A549 (cell line): ENCODE measurements around the gene TTN. TPM values are rescaled to one million over a fixed set of nuclear protein-coding genes. Genes with fewer than 3 reads are reported as not detected.

Experiments
- ATAC-seq, 2 experiments: fragments of 200-7000 bp in 1 of 2; fragments of >200 bp in 1 of 2; cut with Nextera tagmentation in 1 of 2; cut with Tn5 transposase in 1 of 2; 3 replicates each; pipeline versions ENCODE4 v1.8.0 to v1.9.1; 2018 to 2020; ENCODE audit warnings: mild to moderate bottlenecking in 1 of 2, moderate library complexity in 1 of 2
- CTCF ChIA-PET: fragments of 300-600 bp; sonication (Branson Sonifier 250); formaldehyde crosslinking; extraction: SDS; loops from one replicate; lab custom pipeline; 2021; ENCODE audit warnings: antibody characterized with exemption, inconsistent platforms; lab: Yijun Ruan, JAX
- POLR2A ChIA-PET: fragments of 350-600 bp; formaldehyde crosslinking; extraction: SDS; loops from one replicate; lab custom pipeline; 2021; ENCODE audit warnings: antibody characterized with exemption, inconsistent platforms; lab: Yijun Ruan, JAX
- DNase-seq, 2 experiments: peaks; one replicate each; pipeline versions ENCODE4 v3.0.0 to v3.0.0-alpha.2; 2011 to 2016; ENCODE audit warnings: low read depth in 1 of 2, low spot score in 1 of 2
- FAIRE-seq: peaks from 2 replicates; lab custom pipeline; 2011; peaks lifted over from hg19 to GRCh38; lab: Jason Lieb, UNC
- H3K27ac ChIP-seq, 2 experiments: fragments of >200 bp; sonication (Bioruptor Twin); formaldehyde crosslinking; 3 replicates each; pipeline ENCODE4 v1.5.1; 2016 to 2017
- H3K4me1 ChIP-seq: fragments of >200 bp; sonication (Bioruptor Twin); formaldehyde crosslinking; 3 replicates; pipeline ENCODE4 v1.6.1; 2016
- H3K4me2 ChIP-seq: fragments of >200 bp; sonication (Bioruptor Twin); formaldehyde crosslinking; 3 replicates; pipeline ENCODE4 v1.6.1; 2016
- H3K4me3 ChIP-seq: fragments of >200 bp; sonication (Bioruptor Twin); formaldehyde crosslinking; 3 replicates; pipeline ENCODE4 v1.5.1; 2016
- H3K9me3 ChIP-seq: fragments of >200 bp; sonication (Bioruptor Twin); formaldehyde crosslinking; 3 replicates; pipeline ENCODE4 v1.6.1; 2016
- BHLHE40 ChIP-seq: IDR thresholded peaks from 2 replicates; pipeline ENCODE4 v1.6.1; 2012; ENCODE audit warnings: low read depth, low read length, inconsistent platforms
- CEBPB ChIP-seq, 2 experiments: fragments of >200 bp in 1 of 2; sonication (Bioruptor Twin) in 1 of 2; formaldehyde crosslinking in 1 of 2; IDR thresholded peaks; 2 replicates each; pipeline ENCODE4 v1.6.1; 2012 to 2016
- CTCF ChIP-seq: fragments of >200 bp; sonication (Bioruptor Twin); formaldehyde crosslinking; IDR thresholded peaks from 3 replicates; pipeline ENCODE4 v1.5.1; 2016
- E2F6 ChIP-seq: IDR thresholded peaks from 2 replicates; pipeline ENCODE4 v1.6.1; 2012; ENCODE audit warnings: low read depth, borderline replicate concordance
- EHF ChIP-seq: fragments of 250-450 bp; sonication (Bioruptor Pico); IDR thresholded peaks from 2 replicates; pipeline ENCODE4 v1.5.0; 2020; ENCODE audit warnings: mild to moderate bottlenecking
- ELK1 ChIP-seq: fragments of 150-350 bp; IDR thresholded peaks from 2 replicates; pipeline ENCODE4 v1.6.1; 2014; ENCODE audit warnings: low read depth, mild to moderate bottlenecking, low read length
- ESRRA ChIP-seq: fragments of 150-350 bp; IDR thresholded peaks from 2 replicates; pipeline ENCODE4 v1.6.1; 2014; ENCODE audit warnings: mild to moderate bottlenecking, low read length, borderline replicate concordance
- FOSL2 ChIP-seq, 2 experiments: fragments of 450-650 bp in 1 of 2; fragments of >200 bp in 1 of 2; sonication (Bioruptor Twin) in 1 of 2; formaldehyde crosslinking; IDR thresholded peaks; 2 replicates each; pipeline versions ENCODE4 v1.5.0 to v1.6.1; 2016 to 2020; ENCODE audit warnings: mild to moderate bottlenecking in 1 of 2, moderate library complexity in 1 of 2
- HDAC2 ChIP-seq: fragments of 200-600 bp; sonication (generic); IDR thresholded peaks from 2 replicates; pipeline ENCODE4 v1.6.1; 2016
- HES2 ChIP-seq: fragments of >200 bp; sonication (Bioruptor Twin); formaldehyde crosslinking; IDR thresholded peaks from 2 replicates; pipeline ENCODE4 v1.6.1; 2016
- HEYL ChIP-seq: fragments of 250-450 bp; sonication (Bioruptor Pico); IDR thresholded peaks from 2 replicates; pipeline ENCODE4 v1.8.0; 2021; ENCODE audit warnings: mild to moderate bottlenecking, moderate library complexity
- HMGXB4 ChIP-seq: fragments of 250-450 bp; sonication (Bioruptor Pico); IDR thresholded peaks from 2 replicates; pipeline ENCODE4 v1.5.0; 2021; ENCODE audit warnings: mild to moderate bottlenecking, moderate library complexity, borderline replicate concordance
- HOXA7 ChIP-seq: fragments of 250-450 bp; sonication (Bioruptor Pico); IDR thresholded peaks from 2 replicates; pipeline ENCODE4 v1.5.0; 2020; ENCODE audit warnings: mild to moderate bottlenecking, moderate library complexity
- HOXB5 ChIP-seq: fragments of 250-450 bp; sonication (Bioruptor Pico); IDR thresholded peaks from 2 replicates; pipeline ENCODE4 v1.5.0; 2020; ENCODE audit warnings: mild to moderate bottlenecking, moderate library complexity
- JUN ChIP-seq, 2 experiments: fragments of >200 bp; sonication (Bioruptor Twin); formaldehyde crosslinking; IDR thresholded peaks; 2 replicates in 1 of 2; 3 replicates in 1 of 2; pipeline ENCODE4 v1.6.1; 2016 to 2017
- JUNB ChIP-seq: fragments of >200 bp; sonication (Bioruptor Twin); formaldehyde crosslinking; IDR thresholded peaks from 2 replicates; pipeline ENCODE4 v1.6.1; 2016
- PBX3 ChIP-seq: IDR thresholded peaks from 2 replicates; pipeline ENCODE4 v1.6.1; 2012
- POLR2A ChIP-seq: IDR thresholded peaks from 2 replicates; pipeline ENCODE4 v1.6.1; 2012; ENCODE audit warnings: mild to moderate bottlenecking, low read length
- POLR2AphosphoS2 ChIP-seq: conservative IDR thresholded peaks from 2 replicates; pipeline ENCODE4 v1.6.1; 2012; ENCODE audit warnings: low read length, improper control_type of control experiment, inconsistent platforms
- RAD21 ChIP-seq, 2 experiments: fragments of >200 bp in 1 of 2; sonication (Bioruptor Twin) in 1 of 2; formaldehyde crosslinking in 1 of 2; IDR thresholded peaks in 1 of 2; conservative IDR thresholded peaks in 1 of 2; 2 replicates in 1 of 2; 3 replicates in 1 of 2; pipeline ENCODE4 v1.6.1; 2012 to 2018; ENCODE audit warnings: inconsistent platforms in 1 of 2
- RFX5 ChIP-seq: fragments of 450-650 bp; IDR thresholded peaks from 2 replicates; pipeline ENCODE4 v1.7.1; 2014; ENCODE audit warnings: antibody characterized with exemption, mild to moderate bottlenecking, moderate library complexity
- ZFP36 ChIP-seq: fragments of 450-650 bp; IDR thresholded peaks from 2 replicates; pipeline ENCODE4 v1.6.1; 2014; ENCODE audit warnings: borderline replicate concordance; ENCODE audit not compliant: partially characterized antibody
- ZNF302 ChIP-seq: fragments of 250-450 bp; sonication (Bioruptor Pico); IDR thresholded peaks from 2 replicates; pipeline ENCODE4 v1.9.0; 2021; ENCODE audit warnings: inconsistent platforms, mild to moderate bottlenecking, moderate library complexity
- ZSCAN20 ChIP-seq: fragments of 250-450 bp; sonication (Bioruptor Pico); IDR thresholded peaks from 2 replicates; pipeline ENCODE4 v1.8.0; 2022; ENCODE audit warnings: mild to moderate bottlenecking, moderate library complexity
- WGBS: methylation state at CpG from one replicate; pipeline ENCODE4 v1.1.6; 2017; ENCODE audit errors: missing lambda C conversion rate; 5-methylcytosine and 5-hydroxymethylcytosine counted together
- polyA plus RNA-seq, 4 experiments: library from polyadenylated mRNA; depleted of rRNA in 3 of 4; stranded (reverse); fragments of >200 nt; fragmentation: RNase III in 1 of 4; extraction: RNeasy Plus Mini Kit Qiagen cat#74134 plus additional on column Dnase treatment in 1 of 4; gene quantifications; 2 replicates in 3 of 4; 3 replicates in 1 of 4; pipeline ENCODE4 v1.2.3, GENCODE V29; 2011 to 2017

The TTN gene
- polyA plus RNA-seq, 2 of the 4 experiments (the other 2 are of a cell fraction) = under 0.01 TPM; not detected in 1

GRCh38 chr2:178514664-178515063, 292.6 kb downstream of the TTN start:
- H3K4me3 ChIP-seq = no peak overlapping the region
- POLR2A ChIA-PET = no interaction called here
- no peaks in the 10 kb centered on the region for H3K4me1 ChIP-seq
- ATAC-seq (no peak; a peak in 1 of 6 replicates), DNase-seq (no peak), FAIRE-seq (no peak)
- CTCF ChIA-PET = interaction anchor here (0.6 kb wide), 1 partner anchor 159 kb away, joined by 3 read pairs; no protein-coding TSS in a partner anchor
- no peaks in the 10 kb centered on the region for H3K9me3 ChIP-seq
- no peak overlapping the region for H3K4me2 ChIP-seq
- H3K27ac ChIP-seq = no peak overlapping the region
- WGBS = 91% methylated on average over 2 of the region's 2 CpGs
- no peak for TF ChIP-seq ELK1
- no peak for TF ChIP-seq EHF (CRISPR knock-in tag)
- TF ChIP-seq HEYL = no peak
- no peak for TF ChIP-seq HDAC2
- no peak for TF ChIP-seq CTCF
- TF ChIP-seq PBX3 = no peak

DNA sequence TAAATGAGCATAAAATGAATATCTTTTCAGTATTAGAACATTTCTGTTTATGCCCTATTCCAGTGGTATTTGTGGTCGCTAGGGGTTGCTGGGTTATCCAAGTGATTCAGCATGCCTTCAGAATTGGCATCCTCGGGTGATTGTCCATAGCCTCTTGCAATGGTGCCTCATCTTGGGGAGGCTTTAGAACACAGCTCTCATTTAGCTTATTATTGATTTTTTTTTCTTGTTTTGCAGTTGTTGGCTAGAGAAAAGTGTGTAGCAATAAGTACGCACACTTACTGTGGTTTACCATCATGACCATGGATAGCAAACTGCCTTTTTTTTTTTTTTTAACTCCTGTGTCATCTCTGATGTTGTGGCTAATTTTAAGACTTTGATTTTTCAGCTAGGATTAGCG, 293.3 kb downstream of the TTN start:
- WGBS = 94% methylated on average over 4 of the region's 4 CpGs
- Histone ChIP-seq H3K4me1 (no peaks in the 10 kb centered on the region), H3K4me3 (no peak overlapping the region), H3K9me3 (no peaks in the 10 kb centered on the region), H3K4me2 (no peak overlapping the region), H3K27ac (no peak overlapping the region)
- ChIA-PET CTCF (interaction anchor here (3.1 kb wide), 1 partner anchor 9 kb away, joined by 8 read pairs; no protein-coding TSS in a partner anchor), POLR2A (no interaction called here)
- DNase-seq (no peak), ATAC-seq (no peak), FAIRE-seq (no peak)
- TF ChIP-seq RFX5 (peak; percentile 91), POLR2A (no peak)

- ATAC-seq (no peak), DNase-seq (no peak), FAIRE-seq (no peak)
- 87% methylated on average over 2 of the region's 2 CpGs for WGBS
- ChIA-PET POLR2A (no interaction called here), CTCF (interaction anchor here (3.1 kb wide), 1 partner anchor 10 kb away, joined by 8 read pairs; no protein-coding TSS in a partner anchor)
- H3K4me1 ChIP-seq = no peaks in the 10 kb centered on the region
- no peak overlapping the region for H3K4me2 ChIP-seq
- no peak overlapping the region for H3K4me3 ChIP-seq
- TF ChIP-seq POLR2AphosphoS2 (no peak), FOSL2 (IDR thresholded peaks at IDR 0.05) (no peak), FOSL2 (CRISPR knock-in tag; IDR thresholded peaks at IDR 0.05) (peak; percentile 9; the same call in 1 of the 2 replicates), HEYL (no peak), RAD21 (conservative IDR thresholded peaks at IDR 0.05 in 1 of 2, IDR thresholded peaks at IDR 0.05 in 1 of 2) (no peak), ZFP36 (no peak)
- TF ChIP-seq, all 56 proteins: peak for 1
- no peaks in the 10 kb centered on the region for H3K9me3 ChIP-seq
- H3K27ac ChIP-seq = no peak overlapping the region
Observed at GRCh38 chr2:178512484-178512883, 294.7 kb downstream of the TTN start.

GRCh38 chr2:178510384-178510783, 296.8 kb downstream of the TTN start:
- CTCF ChIA-PET = interaction anchor here (0.6 to 0.7 kb wide), 2 partner anchors 55 to 798 kb away, joined by 3 read pairs; no protein-coding TSS in a partner anchor
- POLR2A ChIA-PET = no interaction called here
- no peak overlapping the region for H3K4me2 ChIP-seq
- H3K4me1 ChIP-seq = no peaks in the 10 kb centered on the region
- 92% methylated on average over 6 of the region's 6 CpGs for WGBS
- TF ChIP-seq JUN (IDR thresholded peaks at IDR 0.05) (no peak), POLR2A (no peak), BHLHE40 (no peak), E2F6 (no peak), RFX5 (no peak), HOXA7 (CRISPR knock-in tag) (no peak), ZNF302 (CRISPR knock-in tag) (no peak), CEBPB (IDR thresholded peaks at IDR 0.05) (no peak), ZSCAN20 (CRISPR knock-in tag) (no peak), HMGXB4 (CRISPR knock-in tag) (no peak), JUNB (no peak), ESRRA (no peak), HOXB5 (CRISPR knock-in tag) (no peak), HES2 (no peak)
- TF ChIP-seq, all 56 proteins: peak for 0
- H3K27ac ChIP-seq = no peak overlapping the region
- ATAC-seq = no peak
- H3K4me3 ChIP-seq = no peak overlapping the region
- FAIRE-seq = no peak
- H3K9me3 ChIP-seq = no peaks in the 10 kb centered on the region
- DNase-seq = no peak
